ENCODE results near the gene CLEC11A. TPM values are rescaled to one million over a fixed set of nuclear protein-coding genes. Genes with fewer than 3 reads are reported as not detected.

Gene CLEC11A
- polyA plus RNA-seq, 1 donor from 2014 or later: 18.4 TPM

DNA sequence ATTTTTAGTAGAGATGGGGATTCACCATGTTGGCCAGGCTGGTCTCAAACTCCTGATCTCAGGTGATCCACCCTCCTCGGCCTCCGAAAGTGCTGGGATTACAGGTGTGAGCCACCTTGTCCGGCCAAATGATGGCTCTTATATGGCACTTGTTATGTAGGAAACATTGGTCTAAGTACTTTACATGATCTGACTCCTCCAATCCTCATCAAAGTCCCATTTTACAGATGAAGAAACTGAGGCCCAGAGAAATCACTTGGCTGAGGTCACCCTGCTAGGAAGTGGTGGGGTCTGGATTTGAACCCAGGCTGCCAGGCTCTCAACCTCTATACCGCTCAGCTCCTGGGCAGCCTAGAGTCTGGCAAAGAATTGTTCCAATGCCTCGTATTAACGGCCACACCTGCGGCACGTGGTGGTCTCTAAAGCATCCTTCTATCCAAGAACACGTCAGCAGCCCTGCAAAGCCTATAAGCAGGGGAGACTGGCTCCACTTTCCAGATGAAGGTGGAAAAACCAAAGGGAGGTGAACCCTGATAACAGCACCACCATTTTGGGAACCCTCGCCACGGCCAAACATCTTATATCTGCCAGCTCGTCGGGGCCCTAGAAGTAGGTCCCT, 21.7 kb upstream of the CLEC11A start:
- H4K20me1 ChIP-seq (ENCODE audit: insufficient read depth): no peaks in the 10 kb centered on the region
- no peaks in the 10 kb centered on the region for H3K79me2 ChIP-seq (replicated peaks; ENCODE audit: insufficient read depth, low read length)
- no peak overlapping the region for H3K4me3 ChIP-seq (ENCODE audit: low read length)
- no peak overlapping the region for H2AFZ ChIP-seq (ENCODE audit: low read depth, low read length)
- H3K9ac ChIP-seq (ENCODE audit: low read length): no peak overlapping the region
- no peaks in the 10 kb centered on the region for H3K9me3 ChIP-seq (ENCODE audit: low read length)
- no peak overlapping the region for H3K27ac ChIP-seq (ENCODE audit: low read length)
- H3K4me2 ChIP-seq (ENCODE audit: low read length): no peak overlapping the region
- no peaks in the 10 kb centered on the region for H3K36me3 ChIP-seq (ENCODE audit: insufficient read depth, low read length)
- H3K9me2 ChIP-seq (ENCODE audit: insufficient read depth, low read length): no peaks in the 10 kb centered on the region
- no peaks in the 10 kb centered on the region for H3F3A ChIP-seq (ENCODE audit: insufficient read depth, low read length, poor library complexity, severe bottlenecking)
- TF ChIP-seq REST (IDR thresholded peaks at IDR 0.05; ENCODE audit: borderline replicate concordance) (no peak), EZH2 (IDR thresholded peaks at IDR 0.05; ENCODE audit: borderline replicate concordance, insufficient read depth, low read length, poor library complexity, severe bottlenecking) (no peak), POLR2AphosphoS5 (IDR thresholded peaks at IDR 0.05) (no peak), RAD21 (conservative IDR thresholded peaks at IDR 0.05) (no peak), TAF1 (IDR thresholded peaks at IDR 0.05; ENCODE audit: low read depth) (no peak), EP300 (conservative IDR thresholded peaks at IDR 0.05; ENCODE audit: poor library complexity, severe bottlenecking) (no peak), MXI1 (conservative IDR thresholded peaks at IDR 0.05; ENCODE audit: poor library complexity, severe bottlenecking) (no peak), SMC3 (conservative IDR thresholded peaks at IDR 0.05; ENCODE audit: poor library complexity) (no peak)
- TF ChIP-seq, protein P1, sequence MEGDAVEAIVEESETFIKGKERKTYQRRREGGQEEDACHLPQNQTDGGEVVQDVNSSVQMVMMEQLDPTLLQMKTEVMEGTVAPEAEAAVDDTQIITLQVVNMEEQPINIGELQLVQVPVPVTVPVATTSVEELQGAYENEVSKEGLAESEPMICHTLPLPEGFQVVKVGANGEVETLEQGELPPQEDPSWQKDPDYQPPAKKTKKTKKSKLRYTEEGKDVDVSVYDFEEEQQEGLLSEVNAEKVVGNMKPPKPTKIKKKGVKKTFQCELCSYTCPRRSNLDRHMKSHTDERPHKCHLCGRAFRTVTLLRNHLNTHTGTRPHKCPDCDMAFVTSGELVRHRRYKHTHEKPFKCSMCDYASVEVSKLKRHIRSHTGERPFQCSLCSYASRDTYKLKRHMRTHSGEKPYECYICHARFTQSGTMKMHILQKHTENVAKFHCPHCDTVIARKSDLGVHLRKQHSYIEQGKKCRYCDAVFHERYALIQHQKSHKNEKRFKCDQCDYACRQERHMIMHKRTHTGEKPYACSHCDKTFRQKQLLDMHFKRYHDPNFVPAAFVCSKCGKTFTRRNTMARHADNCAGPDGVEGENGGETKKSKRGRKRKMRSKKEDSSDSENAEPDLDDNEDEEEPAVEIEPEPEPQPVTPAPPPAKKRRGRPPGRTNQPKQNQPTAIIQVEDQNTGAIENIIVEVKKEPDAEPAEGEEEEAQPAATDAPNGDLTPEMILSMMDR (IDR thresholded peaks at IDR 0.05; ENCODE audit: poor library complexity, severe bottlenecking): no peak
- H3K27me3 ChIP-seq (ENCODE audit: insufficient read depth, low read depth, low read length): no peaks in the 10 kb centered on the region

DNA sequence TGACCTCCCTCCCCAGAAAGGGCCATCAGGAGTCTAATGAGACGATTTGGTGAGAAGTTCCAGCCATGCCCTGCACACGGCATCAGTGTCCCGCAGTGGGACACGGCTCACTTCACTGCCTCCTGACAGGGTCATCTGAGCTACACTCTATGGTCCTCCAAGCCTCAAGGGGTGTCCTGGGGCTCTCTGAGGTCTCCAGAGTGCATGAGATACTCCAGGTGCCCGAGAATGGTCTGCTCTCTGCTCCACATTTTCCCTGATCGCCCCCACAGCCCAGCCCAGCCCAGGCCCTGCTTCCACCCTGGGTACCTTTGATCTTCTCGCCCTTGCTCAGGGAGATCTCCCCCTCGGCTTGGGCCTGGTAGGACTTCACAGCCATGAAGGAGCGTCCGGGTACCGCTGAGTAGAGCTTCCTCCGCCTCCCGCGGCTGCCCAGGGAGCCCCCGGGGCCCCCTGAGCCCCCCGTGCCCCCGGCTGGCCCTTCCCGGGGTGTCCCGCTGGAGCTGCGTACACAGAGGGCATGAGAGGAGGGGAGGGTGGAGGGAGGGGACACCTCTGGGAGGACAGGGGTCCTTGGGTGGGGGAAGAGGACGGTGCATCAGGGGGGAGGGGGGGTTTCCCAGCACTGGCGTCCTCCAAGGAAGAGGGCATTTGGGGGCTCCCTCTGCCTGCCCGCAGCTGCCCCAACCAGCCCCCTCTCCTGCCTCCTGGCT, 20.9 kb upstream of the CLEC11A start:
- no peaks in the 10 kb centered on the region for H3K9me2 ChIP-seq (ENCODE audit: insufficient read depth, low read length)
- H3K9me3 ChIP-seq (ENCODE audit: low read length): no peaks in the 10 kb centered on the region
- no peak overlapping the region for H3K4me3 ChIP-seq (ENCODE audit: low read length)
- H2AFZ ChIP-seq (ENCODE audit: low read depth, low read length): no peak overlapping the region
- no peak overlapping the region for H3K9ac ChIP-seq (ENCODE audit: low read length)
- no peaks in the 10 kb centered on the region for H3K36me3 ChIP-seq (ENCODE audit: insufficient read depth, low read length)
- no peak overlapping the region for H3K4me2 ChIP-seq (ENCODE audit: low read length)
- H3K27me3 ChIP-seq (ENCODE audit: insufficient read depth, low read depth, low read length): no peaks in the 10 kb centered on the region
- TF ChIP-seq RAD21 (conservative IDR thresholded peaks at IDR 0.05) (no peak), POLR2AphosphoS5 (IDR thresholded peaks at IDR 0.05) (no peak)
- H4K20me1 ChIP-seq (ENCODE audit: insufficient read depth): no peaks in the 10 kb centered on the region
- no peak overlapping the region for H3K27ac ChIP-seq (ENCODE audit: low read length)
- no peaks in the 10 kb centered on the region for H3K79me2 ChIP-seq (replicated peaks; ENCODE audit: insufficient read depth, low read length)
- no peaks in the 10 kb centered on the region for H3F3A ChIP-seq (ENCODE audit: insufficient read depth, low read length, poor library complexity, severe bottlenecking)

Measured in neural cell (in vitro differentiated cells).